Measurements from ENCODE around the gene RNF103.
"Not testable (repeated sequence)": the region's sequence is repeated elsewhere in the genome, so short reads cannot be mapped to it uniquely, and the experiment has no call there.

RNF103 gene

GRCh38 chr2:86623043-86623493, 597 bp downstream of the RNF103 start:
- DNase-seq, result no peak

- peak; percentile 4 for DNase-seq
These were observed 1.1 kb downstream of the RNF103 start for GRCh38 chr2:86622519-86623042.

- DNase-seq, result no peak
These were observed 2.3 kb downstream of the RNF103 start for GRCh38 chr2:86621280-86621943.

- DNase-seq, result no peak
These were observed 5.9 kb downstream of the RNF103 start for GRCh38 chr2:86617738-86618137.

GRCh38 chr2:86617153-86617552, 6.5 kb downstream of the RNF103 start:
- no peak for DNase-seq

DNA sequence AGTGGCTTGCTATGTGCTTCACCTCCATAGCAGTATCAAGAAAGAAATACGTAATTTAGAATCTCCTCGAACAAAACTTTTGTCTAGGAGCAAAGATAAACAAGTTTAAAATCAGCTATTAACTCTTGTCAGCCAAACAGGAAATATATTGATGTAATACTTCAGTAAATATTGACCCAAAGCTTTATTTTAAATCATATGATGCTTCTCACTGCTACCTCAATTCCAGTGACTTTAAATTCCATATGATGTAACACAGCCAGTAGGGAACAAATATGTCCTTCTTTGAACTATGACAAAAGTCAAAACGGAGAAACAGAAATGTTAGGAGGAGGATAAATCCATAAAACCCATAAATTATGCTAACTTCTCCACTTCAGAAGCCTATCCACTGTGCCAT, 7.2 kb downstream of the RNF103 start:
- DNase-seq, result no peak

GRCh38 chr2:86615596-86615995, 8.1 kb downstream of the RNF103 start:
- no peak for DNase-seq

- no peak for DNase-seq
These were observed 10.2 kb downstream of the RNF103 start for GRCh38 chr2:86613515-86613914.

- no peak for DNase-seq
These were observed 12.8 kb downstream of the RNF103 start for GRCh38 chr2:86610871-86611270.

DNA sequence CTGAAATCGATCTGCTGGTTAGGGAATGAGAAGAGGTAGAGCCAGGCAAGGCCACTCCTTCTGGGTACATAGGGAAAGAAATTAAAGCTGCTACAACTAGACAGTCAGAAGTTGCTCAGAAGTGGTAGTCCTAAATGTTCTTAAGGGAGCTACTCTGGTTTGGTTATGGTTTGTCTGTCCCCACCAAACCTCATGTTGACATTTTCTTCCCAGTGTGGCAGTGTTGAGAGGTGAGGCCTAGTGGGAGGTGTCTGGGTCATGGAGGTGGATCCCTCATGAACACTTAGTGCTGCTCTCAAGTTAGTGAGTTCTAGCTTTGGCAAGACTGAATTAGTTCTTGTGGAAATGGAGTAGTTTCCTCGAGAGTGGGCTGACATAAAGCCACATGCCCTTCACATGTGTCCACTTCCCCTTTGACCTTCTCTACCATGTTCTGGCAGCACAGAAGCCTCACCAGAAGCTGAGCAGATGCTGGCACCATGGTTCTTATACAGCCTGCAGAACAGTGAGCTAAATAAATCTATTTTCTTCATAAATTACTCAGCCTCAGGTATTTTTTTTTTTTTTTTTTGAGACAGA, 14.7 kb downstream of the RNF103 start:
- no peak for DNase-seq

DNA sequence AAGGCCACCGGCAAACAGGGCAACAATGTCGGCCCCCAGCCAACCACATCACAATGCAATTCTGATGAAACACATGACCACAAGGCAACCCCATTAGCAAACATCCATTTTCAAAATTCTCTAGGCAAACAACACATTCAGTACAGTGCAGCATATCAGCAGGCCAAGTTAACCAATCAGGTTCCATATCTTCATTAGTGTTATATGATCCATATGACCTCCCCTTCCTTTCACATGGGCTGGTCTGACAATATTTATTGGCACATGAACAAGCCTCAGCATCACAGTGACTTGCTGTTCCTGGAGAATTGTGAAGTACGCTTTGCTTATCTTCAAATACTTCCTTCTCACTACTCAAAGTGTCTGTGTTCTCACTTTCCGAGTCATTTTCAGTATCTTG, 19.8 kb downstream of the RNF103 start:
- no peak for DNase-seq

GRCh38 chr2:86598966-86599365, 24.7 kb downstream of the RNF103 start:
- DNase-seq, result no peak

DNA sequence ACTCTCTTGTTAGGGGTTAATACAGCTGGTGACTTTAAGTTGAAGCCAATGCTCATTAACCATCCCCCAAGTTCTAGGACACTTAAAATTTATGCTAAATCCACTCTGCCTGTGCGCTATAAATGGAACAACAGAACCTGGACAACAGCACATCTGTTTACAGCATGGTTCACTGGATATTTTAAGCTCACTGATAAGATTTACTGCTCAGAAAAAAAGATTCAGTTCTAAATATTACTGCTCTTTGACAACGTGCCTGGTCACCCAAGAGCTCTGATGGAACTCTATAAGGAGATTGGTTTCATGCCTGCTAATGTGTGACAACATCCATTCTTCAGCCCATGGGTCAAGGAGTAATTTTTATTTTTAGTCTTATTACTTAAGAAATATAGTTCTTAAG, 27.5 kb downstream of the RNF103 start:
- no peak for DNase-seq

DNA sequence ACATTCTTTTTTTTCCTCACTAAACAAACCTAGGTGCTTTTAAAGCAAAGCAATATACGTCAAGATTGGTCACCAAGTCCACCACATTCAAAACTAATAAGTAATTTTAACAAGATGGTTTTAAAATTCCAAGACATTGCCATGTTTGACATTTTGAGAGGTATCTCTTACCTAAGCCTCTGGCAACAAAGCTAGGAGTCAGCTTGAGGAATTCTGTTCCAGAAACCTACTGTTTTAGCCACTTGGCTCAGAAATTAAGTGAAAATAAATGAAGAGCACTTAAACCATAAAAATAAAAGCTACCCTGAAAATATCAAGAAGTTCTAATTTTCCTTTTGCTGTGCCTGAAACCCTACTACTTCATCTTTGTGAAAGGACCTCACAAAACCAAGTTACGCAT, 30.4 kb downstream of the RNF103 start:
- no peak for DNase-seq

GRCh38 chr2:86592547-86593230, 31.0 kb downstream of the RNF103 start:
- peak; percentile 3 for DNase-seq

DNA sequence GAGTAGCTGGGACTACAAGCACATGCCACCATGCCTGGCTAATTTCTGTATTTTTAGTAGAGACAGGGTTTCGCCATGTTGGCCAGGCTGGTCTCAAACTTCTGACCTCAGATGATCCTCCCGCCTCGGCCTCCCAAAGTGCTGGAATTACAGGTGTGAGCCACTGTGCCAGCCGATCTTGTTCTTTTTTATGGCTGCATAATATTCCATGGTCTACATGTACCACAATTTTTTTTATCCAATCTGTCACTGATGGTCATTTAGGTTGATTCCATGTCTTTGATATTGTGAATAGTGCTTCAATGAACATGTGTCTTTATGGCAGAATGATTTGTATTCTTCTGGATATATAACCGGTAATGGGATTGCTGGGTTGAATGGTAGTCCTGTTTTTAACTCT, 34.0 kb downstream of the RNF103 start:
- not testable (repeated sequence) for DNase-seq

DNA sequence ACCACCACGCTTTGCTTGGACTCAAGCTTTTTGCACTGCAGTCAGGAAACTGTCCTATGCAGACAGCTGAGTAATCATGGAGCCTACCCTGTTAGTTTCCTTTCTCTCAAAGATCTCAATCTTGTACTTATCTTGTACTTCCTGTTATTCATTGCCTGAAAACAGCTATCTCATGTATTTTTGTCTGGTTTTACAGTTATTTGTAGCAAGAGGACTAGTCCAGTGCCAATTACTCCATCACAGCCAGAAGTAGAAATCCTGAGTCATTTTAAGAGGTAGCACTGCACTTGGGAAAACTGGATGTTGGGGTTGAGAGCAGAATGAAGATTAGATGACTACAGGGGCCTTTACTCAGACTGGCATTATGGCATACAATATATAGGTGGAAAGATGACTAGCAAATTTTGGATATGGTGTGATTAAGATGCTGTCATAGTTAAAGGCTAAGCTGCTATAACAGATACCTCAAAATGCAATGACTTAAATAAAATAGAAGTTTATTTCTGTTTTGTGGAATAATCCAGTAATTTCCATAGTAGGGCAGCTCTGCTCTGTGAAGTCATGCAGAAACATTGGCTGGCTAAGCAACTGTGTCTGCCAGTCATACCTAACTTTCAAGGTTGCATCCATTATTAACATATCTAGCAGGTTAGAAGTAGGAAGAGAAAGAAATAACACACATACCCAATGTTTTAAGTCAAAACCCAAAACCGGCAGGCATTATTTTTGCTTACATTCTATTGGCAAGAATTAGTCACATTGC, 39.3 kb downstream of the RNF103 start:
- DNase-seq, result no peak

DNA sequence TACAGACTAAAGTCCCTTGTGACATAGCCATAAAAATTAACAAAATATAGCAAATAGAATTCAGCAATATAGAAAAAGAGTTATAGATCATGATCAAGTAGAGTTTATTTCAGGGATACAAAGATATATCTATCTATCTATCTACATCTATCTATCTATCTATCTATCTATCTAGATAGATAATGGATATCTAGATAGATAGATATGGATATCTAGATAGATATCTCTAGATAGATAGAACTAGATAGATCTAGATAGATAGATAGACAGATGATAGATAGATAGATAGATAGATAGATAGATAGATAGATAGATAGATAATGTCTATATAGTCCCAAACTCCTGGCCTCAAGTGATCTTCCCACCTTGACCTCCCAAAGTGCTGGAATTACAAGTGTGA, 43.1 kb downstream of the RNF103 start:
- DNase-seq, result no peak

GRCh38 chr2:86577817-86578456, 45.7 kb downstream of the RNF103 start:
- no peak for DNase-seq

DNA sequence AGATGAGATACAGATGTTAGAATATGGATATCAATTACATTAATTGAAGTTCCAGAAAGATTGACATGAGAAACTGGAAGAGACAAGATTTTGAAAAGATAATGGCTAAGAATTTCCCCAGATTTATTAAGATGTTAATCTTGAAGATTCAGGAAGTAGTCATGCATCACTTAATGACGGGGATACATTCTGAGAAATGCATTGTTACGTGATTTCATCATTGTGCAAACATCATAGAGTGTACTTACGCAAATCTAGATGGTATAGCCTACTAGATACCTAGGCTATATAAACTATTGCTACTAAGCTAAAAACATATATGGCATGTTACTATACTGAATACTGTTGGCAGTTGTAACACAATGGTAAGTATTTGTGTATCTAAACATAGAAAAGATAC, 53.6 kb downstream of the RNF103 start:
- no peak for DNase-seq

DNA sequence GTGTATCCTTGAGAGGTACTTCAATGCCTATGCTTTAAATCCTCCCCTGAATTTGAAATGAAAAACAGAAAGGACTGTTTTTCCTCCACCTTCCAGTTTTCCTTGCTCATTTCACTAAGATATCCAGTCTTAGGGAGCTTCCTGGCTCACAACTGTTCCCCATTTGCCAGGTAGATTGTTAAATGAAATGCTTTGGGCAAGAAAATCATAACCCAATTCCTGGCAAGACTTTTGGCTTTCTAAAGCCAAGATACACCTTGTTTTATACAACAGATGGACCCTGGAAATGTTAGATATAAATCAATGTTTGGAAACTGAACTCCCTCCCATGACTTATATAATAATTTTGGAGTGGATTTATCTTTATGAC, 56.9 kb downstream of the RNF103 start:
- DNase-seq, result no peak

DNA sequence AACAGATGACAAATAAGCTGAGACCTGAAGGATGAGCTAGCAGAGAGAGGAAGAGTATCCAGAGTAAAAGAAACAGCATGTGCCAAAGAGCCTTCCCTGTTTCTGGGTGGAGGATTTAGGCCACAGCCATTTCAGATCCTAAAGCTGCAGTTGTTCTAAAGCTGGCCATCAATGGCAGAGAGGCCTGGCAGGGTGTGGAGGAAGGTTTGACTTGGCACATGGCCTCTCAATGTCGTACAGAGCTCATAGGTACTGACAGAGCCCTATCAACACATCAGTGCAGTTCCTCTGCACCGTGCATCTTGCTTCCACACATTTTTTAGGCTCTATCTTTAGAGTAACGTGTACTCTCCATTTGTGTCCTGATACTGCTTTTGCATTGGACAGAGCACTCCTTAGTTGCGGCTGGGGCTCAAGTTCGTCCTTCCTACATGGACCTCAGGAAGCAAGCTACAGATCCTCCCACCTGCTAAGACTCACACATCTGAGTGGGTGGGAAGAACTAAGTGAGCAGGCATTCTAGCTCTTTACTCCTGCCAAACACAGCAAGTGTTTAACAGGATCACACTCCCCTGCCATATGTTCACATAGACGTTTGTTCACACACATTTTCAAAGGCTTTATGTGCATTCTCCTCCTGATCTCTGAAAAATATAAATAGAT, 57.4 kb downstream of the RNF103 start:
- DNase-seq, result no peak
